Measurements from ENCODE around the gene GATD1.

GRCh38 chr11:767238-767637, 10.0 kb downstream of the GATD1 start:
- no peak for TF ChIP-seq CTCF (IDR thresholded peaks at IDR 0.05; ENCODE audit: poor library complexity, severe bottlenecking)
- TF ChIP-seq MXI1 (conservative IDR thresholded peaks at IDR 0.05; ENCODE audit: poor library complexity, severe bottlenecking) = no peak
- no peak for TF ChIP-seq REST (IDR thresholded peaks at IDR 0.05; ENCODE audit: borderline replicate concordance)
- TF ChIP-seq SMC3 (conservative IDR thresholded peaks at IDR 0.05; ENCODE audit: poor library complexity) = no peak

All from neural cell (in vitro differentiated cells).